ENCODE results near the gene SGCA. TPM values are rescaled to one million over a fixed set of nuclear protein-coding genes. Genes with fewer than 3 reads are reported as not detected.

SGCA gene
- total and polyA plus RNA-seq, 9 of the 15 experiments (the other 6 are each of a cell fraction or from before 2014, with no cell fraction given): not detected

- TF ChIP-seq SP2 (IDR thresholded peaks at IDR 0.05; ENCODE audit: extremely low read depth, low read depth, low read length, poor library complexity, severe bottlenecking) (no peak), NRF1 (conservative IDR thresholded peaks at IDR 0.05 in 1 of 2, IDR thresholded peaks at IDR 0.05 in 1 of 2) (0 out of 4 replicates have a peak, but pooled peaks have one; percentile 8 to 20), DNMT1 (IDR thresholded peaks at IDR 0.05) (no peak), ZNF239 (CRISPR knock-in tag; IDR thresholded peaks at IDR 0.05) (peak; percentile 38; the same call in 1 of the 2 replicates), RUNX1 (IDR thresholded peaks at IDR 0.05; ENCODE audit: low read depth) (no peak), POLR2G (IDR thresholded peaks at IDR 0.05; ENCODE audit: low read depth, low read length) (no peak), RFX5 (IDR thresholded peaks at IDR 0.05; ENCODE audit: low read depth, low read length) (no peak), SMC3 (conservative IDR thresholded peaks at IDR 0.05; ENCODE audit: insufficient read depth, low read depth, low read length) (no peak), KAT7 (CRISPR knock-in tag; IDR thresholded peaks at IDR 0.05; ENCODE audit: borderline replicate concordance) (no peak; the same call in 1 of the 2 replicates), JUNB (CRISPR knock-in tag; conservative IDR thresholded peaks at IDR 0.05) (no peak), AFF4 (CRISPR knock-in tag; IDR thresholded peaks at IDR 0.05) (no peak), POLR2AphosphoS5 (IDR thresholded peaks at IDR 0.05; ENCODE audit: control insufficient read depth, insufficient read depth, low read depth, low read length) (peak; percentile 89), ZC3H11A (IDR thresholded peaks at IDR 0.05; ENCODE audit: low read depth, low read length) (no peak), RBM34 (IDR thresholded peaks at IDR 0.05; ENCODE audit: borderline replicate concordance, insufficient read depth, low read length) (no peak), DACH1 (IDR thresholded peaks at IDR 0.05; ENCODE audit: partially characterized antibody) (peak; percentile 26), ZNF224 (CRISPR knock-in tag; IDR thresholded peaks at IDR 0.05) (no peak), MED1 (CRISPR knock-in tag; IDR thresholded peaks at IDR 0.05; ENCODE audit: borderline replicate concordance) (no peak), GABPB1 (CRISPR knock-in tag; IDR thresholded peaks at IDR 0.05) (no peak), MTF1 (CRISPR knock-in tag; IDR thresholded peaks at IDR 0.05; ENCODE audit: borderline replicate concordance) (no peak), PML (IDR thresholded peaks at IDR 0.05; ENCODE audit: low read length) (peak; percentile 81), CCAR2 (IDR thresholded peaks at IDR 0.05; ENCODE audit: low read depth, low read length) (no peak), HDAC6 (IDR thresholded peaks at IDR 0.05; ENCODE audit: low read depth, low read length) (no peak), THRB (CRISPR knock-in tag; conservative IDR thresholded peaks at IDR 0.05) (no peak), NR4A1 (CRISPR knock-in tag; IDR thresholded peaks at IDR 0.05) (no peak), NR4A1 (tag; IDR thresholded peaks at IDR 0.05) (peak; percentile 92)
These were observed 42.8 kb downstream of the SGCA start (continued) for GRCh38 chr17:50208611-50209061.
